ENCODE data around the gene YWHAE.
"Not testable (repeated sequence)": the region's sequence is repeated elsewhere in the genome, so short reads cannot be mapped to it uniquely, and the experiment has no call there.

DNA sequence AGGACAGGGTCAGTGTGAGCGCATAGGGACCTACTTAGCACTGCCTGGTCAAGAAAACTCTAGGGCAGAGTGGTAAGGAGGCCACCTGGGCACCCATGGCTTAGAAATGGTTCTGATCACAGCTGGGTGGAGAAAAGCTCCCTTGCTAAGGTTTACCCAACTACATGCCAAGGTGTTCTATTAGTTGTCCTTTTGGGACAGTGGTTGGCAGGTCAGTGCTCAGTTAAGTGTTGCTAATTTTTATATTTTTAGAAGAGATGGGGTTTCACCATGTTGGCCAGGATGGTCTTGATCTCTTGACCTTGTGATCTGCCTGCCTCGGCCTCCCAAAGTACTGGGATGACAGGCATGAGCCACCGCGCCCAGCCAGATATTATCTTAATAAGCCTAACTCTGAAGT, 45.7 kb upstream of the YWHAE start:
- TF ChIP-seq, protein P1, sequence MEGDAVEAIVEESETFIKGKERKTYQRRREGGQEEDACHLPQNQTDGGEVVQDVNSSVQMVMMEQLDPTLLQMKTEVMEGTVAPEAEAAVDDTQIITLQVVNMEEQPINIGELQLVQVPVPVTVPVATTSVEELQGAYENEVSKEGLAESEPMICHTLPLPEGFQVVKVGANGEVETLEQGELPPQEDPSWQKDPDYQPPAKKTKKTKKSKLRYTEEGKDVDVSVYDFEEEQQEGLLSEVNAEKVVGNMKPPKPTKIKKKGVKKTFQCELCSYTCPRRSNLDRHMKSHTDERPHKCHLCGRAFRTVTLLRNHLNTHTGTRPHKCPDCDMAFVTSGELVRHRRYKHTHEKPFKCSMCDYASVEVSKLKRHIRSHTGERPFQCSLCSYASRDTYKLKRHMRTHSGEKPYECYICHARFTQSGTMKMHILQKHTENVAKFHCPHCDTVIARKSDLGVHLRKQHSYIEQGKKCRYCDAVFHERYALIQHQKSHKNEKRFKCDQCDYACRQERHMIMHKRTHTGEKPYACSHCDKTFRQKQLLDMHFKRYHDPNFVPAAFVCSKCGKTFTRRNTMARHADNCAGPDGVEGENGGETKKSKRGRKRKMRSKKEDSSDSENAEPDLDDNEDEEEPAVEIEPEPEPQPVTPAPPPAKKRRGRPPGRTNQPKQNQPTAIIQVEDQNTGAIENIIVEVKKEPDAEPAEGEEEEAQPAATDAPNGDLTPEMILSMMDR (IDR thresholded peaks at IDR 0.05) = not testable (repeated sequence)
- not testable (repeated sequence) for TF ChIP-seq POLR2A, POLR2AphosphoS5 (IDR thresholded peaks at IDR 0.05)
